Adrenal gland (tissue), 12 donors: ENCODE results near the gene USP25. TPM values are rescaled to one million over a fixed set of nuclear protein-coding genes. Genes with fewer than 3 reads are reported as not detected.

Source experiments
- DNase-seq, 7 donors: peaks; one replicate each; pipeline ENCODE4 v3.0.0-alpha.2; 2019 to 2020
- H3K27ac ChIP-seq, 5 donors: fragments of 200-600 bp; sonication (generic) in 4 of 5; 1 replicate in 3 of 5; 2 replicates in 2 of 5; pipeline versions ENCODE4 v1.5.1 to v1.8.0; 2016 to 2020; ENCODE audit warnings: mild to moderate bottlenecking in 1 of 5
- H3K27me3 ChIP-seq: fragments of 200-600 bp; 2 replicates; pipeline ENCODE4 v1.8.0; 2021
- H3K36me3 ChIP-seq, 2 donors: fragments of 200-600 bp; replicated peaks in 1 of 2; 1 replicate in 1 of 2; 2 replicates in 1 of 2; pipeline versions ENCODE4 v1.5.1 to v1.8.0; 2018 to 2022
- H3K4me1 ChIP-seq, 2 donors: fragments of 200-600 bp; replicated peaks in 1 of 2; 1 replicate in 1 of 2; 2 replicates in 1 of 2; pipeline versions ENCODE4 v1.5.1 to v1.8.0; 2018 to 2021
- H3K4me3 ChIP-seq, 4 donors: fragments of 200-600 bp; sonication (generic) in 3 of 4; one replicate each; pipeline ENCODE4 v1.5.1; 2016 to 2018
- H3K9me3 ChIP-seq, 3 donors: fragments of 200-600 bp; sonication (generic) in 1 of 3; replicated peaks in 1 of 3; 1 replicate in 2 of 3; 2 replicates in 1 of 3; pipeline versions ENCODE4 v1.5.1 to v1.8.0; 2016 to 2021
- POLR2A ChIP-seq, 2 donors: fragments of 450-650 bp; IDR thresholded peaks; one replicate each; pipeline ENCODE4 v1.6.1; 2017; ENCODE audit warnings: antibody characterized with exemption in 2 of 2, mild to moderate bottlenecking in 2 of 2, moderate library complexity in 1 of 2
- WGBS, 4 donors: extraction: QIAGEN DNeasy Blood & Tissue Kit in 2 of 4; methylation state at CpG; one replicate each; pipeline versions ENCODE4 v1.1.5 to v1.1.7; 2013 to 2017; 5-methylcytosine and 5-hydroxymethylcytosine counted together
- intact Hi-C, 2 donors: fragments of 100-400 bp; cut with DNase I; formaldehyde crosslinking; loops; one replicate each; pipeline versions ENCODE4 v1.14.1 to v1.15.0; 2022 to 2023
- polyA plus RNA-seq, 3 donors: library from polyadenylated mRNA; stranded (reverse); fragments of 200-250 nt in 2 of 3; fragments of 350-450 nt in 1 of 3; fragmentation: Illumina TruSeq in 1 of 3; extraction: RNeasy Lipid Tissue Mini Kit (QIAGEN cat#74804) in 1 of 3; gene quantifications; one replicate each; pipeline ENCODE4 v1.2.3, GENCODE V29; 2013 to 2014
- total RNA-seq, 9 donors: library from RNA; depleted of rRNA in 4 of 9; stranded (reverse); fragments of >200 nt in 4 of 9; fragments of 120-200 nt in 1 of 9; fragmentation: NEBNext Ultra II Directional in 1 of 9; extraction: Animal tissue kit (Norgen Biotek cat#: 25700) in 1 of 9; gene quantifications; one replicate each; pipeline versions ENCODE4 v1.1.0 to v1.2.4, GENCODE V29; 2013 to 2023
- TF ChIP-seq, protein P1 (sequence below), 6 experiments: fragments of 450-650 bp in 4 of 6; fragments of 200-600 bp in 2 of 6; sonication (generic) in 1 of 6; IDR thresholded peaks; 1 replicate in 5 of 6; 2 replicates in 1 of 6; pipeline versions ENCODE4 v1.5.1 to v1.8.0; 2016 to 2021; ENCODE audit warnings: antibody characterized with exemption in 6 of 6, mild to moderate bottlenecking in 2 of 6, moderate library complexity in 1 of 6
- donor health status: healthy with polysubstance abuse.
- donor health status: Bipolar disorder and iron deficiency.
- donor health status: DM: yes; HTN: yes; CAD: no.
- donor health status: DM: no; HTN: no; CAD: no.
- donor health status: DM: no; HTN: no; CAD: no.
- donor health status: DM: yes; HTN: yes; CAD: no.

Gene USP25
- total and polyA plus RNA-seq, 12 donors: 11.8 to 47.4 (median 38.3) TPM

DNA sequence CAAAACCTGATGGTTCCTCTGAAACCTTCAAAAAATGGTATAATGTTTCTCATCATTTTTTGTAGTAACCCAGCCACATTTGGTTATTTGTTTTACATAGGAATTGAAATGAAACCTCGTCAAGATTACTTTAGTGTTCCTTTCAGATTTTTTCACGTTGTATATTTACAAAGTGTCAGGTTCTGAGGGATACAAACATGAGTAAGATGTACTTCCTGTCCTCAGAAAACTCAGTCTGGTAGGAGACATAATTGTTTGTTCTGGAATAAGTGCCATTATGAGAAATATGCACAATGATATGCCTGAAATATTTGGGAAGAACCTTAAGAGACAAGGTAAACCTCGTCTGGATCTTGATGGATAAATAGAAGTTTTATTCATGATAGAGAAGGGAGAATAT is 145.5 kb downstream of the USP25 start:
- intact Hi-C loops: no loop called here
- WGBS, 4 donors: 85 to 93% (median 89%) methylated on average over 3 of the region's 3 CpGs
- no peaks in the 10 kb centered on the region for H3K4me1 ChIP-seq
- no peak for TF ChIP-seq POLR2A (IDR thresholded peaks at IDR 0.05)
- TF ChIP-seq, protein P1, sequence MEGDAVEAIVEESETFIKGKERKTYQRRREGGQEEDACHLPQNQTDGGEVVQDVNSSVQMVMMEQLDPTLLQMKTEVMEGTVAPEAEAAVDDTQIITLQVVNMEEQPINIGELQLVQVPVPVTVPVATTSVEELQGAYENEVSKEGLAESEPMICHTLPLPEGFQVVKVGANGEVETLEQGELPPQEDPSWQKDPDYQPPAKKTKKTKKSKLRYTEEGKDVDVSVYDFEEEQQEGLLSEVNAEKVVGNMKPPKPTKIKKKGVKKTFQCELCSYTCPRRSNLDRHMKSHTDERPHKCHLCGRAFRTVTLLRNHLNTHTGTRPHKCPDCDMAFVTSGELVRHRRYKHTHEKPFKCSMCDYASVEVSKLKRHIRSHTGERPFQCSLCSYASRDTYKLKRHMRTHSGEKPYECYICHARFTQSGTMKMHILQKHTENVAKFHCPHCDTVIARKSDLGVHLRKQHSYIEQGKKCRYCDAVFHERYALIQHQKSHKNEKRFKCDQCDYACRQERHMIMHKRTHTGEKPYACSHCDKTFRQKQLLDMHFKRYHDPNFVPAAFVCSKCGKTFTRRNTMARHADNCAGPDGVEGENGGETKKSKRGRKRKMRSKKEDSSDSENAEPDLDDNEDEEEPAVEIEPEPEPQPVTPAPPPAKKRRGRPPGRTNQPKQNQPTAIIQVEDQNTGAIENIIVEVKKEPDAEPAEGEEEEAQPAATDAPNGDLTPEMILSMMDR (IDR thresholded peaks at IDR 0.05): no peak
- no peak overlapping the region for H3K27ac ChIP-seq
- H3K36me3 ChIP-seq: peaks cover 0 to 18% of the 10 kb centered on the region in 2 donors
- H3K9me3 ChIP-seq: no peaks in the 10 kb centered on the region
- DNase-seq: no peak
- no peak overlapping the region for H3K4me3 ChIP-seq
- no peaks in the 10 kb centered on the region for H3K27me3 ChIP-seq

DNA sequence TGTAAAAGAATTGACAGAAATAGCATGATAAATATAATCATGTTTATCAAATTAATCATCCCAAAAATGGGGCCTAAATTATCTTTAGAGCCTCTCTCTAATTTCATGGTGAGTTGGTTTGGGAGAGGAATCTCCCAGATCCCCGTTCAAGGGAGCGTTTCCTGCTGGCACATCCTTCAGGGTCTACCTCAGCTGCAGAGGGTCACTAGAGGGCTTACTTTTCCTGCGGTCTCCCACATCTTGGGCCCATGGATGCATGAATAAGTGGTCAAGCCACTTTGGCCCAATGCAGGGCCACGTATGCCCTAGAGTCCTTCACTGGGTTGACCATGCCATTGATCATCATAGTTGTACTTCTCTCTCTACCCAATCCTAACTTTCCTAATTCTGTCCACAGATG is 164.1 kb downstream of the USP25 start:
- Histone ChIP-seq H3K9me3 (no peaks in the 10 kb centered on the region), H3K4me1 (no peaks in the 10 kb centered on the region), H3K36me3 (no peaks in the 10 kb centered on the region), H3K4me3 (no peak overlapping the region), H3K27me3 (no peaks in the 10 kb centered on the region), H3K27ac (no peak overlapping the region)
- DNase-seq: no peak
- 75 to 87% (median 83%) methylated on average over 4 of the region's 4 CpGs for WGBS, 4 donors
- TF ChIP-seq, protein P1 (IDR thresholded peaks at IDR 0.05): no peak
- no peak for TF ChIP-seq POLR2A (IDR thresholded peaks at IDR 0.05)
- intact Hi-C loops: no loop called here

DNA sequence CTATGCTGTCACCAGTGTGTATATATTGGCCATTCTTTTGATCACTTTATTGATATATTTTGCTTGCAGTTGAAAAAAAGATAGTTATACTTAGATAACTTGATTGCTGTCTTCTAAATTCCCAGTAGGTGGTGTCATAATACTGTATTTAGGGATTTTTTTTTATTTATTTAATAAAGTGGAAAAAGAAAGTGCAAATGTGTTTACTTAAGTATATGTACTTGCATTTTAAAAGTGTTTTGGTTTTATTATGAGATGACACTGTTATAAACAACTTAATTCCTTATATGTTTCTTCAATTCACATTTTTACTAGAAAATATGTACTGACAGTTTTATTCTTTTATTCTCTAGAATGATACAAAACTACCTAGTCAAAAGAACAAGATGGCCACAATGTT is 164.8 kb downstream of the USP25 start:
- intact Hi-C loops: no loop called here
- no peaks in the 10 kb centered on the region for H3K9me3 ChIP-seq
- H3K27me3 ChIP-seq: no peaks in the 10 kb centered on the region
- no peaks in the 10 kb centered on the region for H3K4me1 ChIP-seq
- no peak overlapping the region for H3K4me3 ChIP-seq
- TF ChIP-seq POLR2A (IDR thresholded peaks at IDR 0.05): no peak
- TF ChIP-seq, protein P1 (IDR thresholded peaks at IDR 0.05): peak in 5 of 6 experiments; percentile 9 to 52 (median 46)
- no peak for DNase-seq
- H3K27ac ChIP-seq: no peak overlapping the region
- no peaks in the 10 kb centered on the region for H3K36me3 ChIP-seq

DNA sequence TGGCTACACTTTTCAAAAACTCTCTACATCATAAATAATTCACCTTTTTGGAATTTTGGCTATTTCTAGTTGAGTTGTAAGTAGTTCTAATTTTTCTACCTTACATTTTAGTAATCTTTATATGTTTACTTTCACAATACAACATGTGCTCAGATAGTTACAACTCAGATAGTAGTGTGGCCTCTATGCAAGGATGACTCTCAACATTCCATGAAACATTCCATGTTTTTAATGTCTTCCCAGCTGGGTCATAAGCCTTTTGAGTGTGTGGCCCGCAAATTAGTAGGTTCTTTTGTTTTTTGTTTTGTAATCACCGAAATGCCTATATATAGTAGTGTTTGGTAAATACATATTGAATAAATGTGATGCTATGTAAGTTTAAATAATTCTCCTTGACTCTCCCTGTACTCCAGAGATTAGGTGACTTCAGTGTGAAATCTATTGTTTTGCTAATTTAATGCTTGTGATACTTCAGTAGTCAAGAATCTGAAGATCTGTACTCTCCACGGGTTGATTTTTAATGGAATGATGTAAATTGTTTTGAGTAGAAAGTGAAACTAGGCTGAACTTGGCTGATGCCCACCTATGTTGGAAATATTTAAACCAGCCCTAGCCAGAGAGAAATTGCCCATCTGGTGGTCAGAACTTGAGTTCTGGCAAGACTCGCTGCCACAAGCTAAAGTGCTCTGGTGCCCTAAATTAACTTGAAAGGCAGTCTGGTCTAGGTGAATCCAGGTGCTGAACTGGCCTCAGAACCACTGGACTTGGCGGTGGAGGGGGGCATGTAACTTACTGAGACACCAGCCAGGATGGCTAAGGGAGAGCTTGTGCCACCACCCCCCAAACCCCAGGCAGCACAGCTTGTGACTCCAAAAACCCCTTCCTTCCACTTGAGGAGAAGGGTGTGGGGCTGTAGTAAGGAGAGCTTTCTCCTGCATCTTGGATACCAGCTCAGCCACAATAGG is 165.6 kb downstream of the USP25 start:
- no peak overlapping the region for H3K27ac ChIP-seq

More for the DNA sequence above, 165.6 kb downstream of the USP25 start:
- Histone ChIP-seq H3K4me1 (no peaks in the 10 kb centered on the region), H3K36me3 (no peaks in the 10 kb centered on the region), H3K27me3 (no peaks in the 10 kb centered on the region), H3K9me3 (no peaks in the 10 kb centered on the region), H3K4me3 (no peak overlapping the region)
- intact Hi-C loops: no loop called here
- WGBS, 4 donors: 89 to 91% (median 89%) methylated on average over 4 to 5 of the region's 5 CpGs
- DNase-seq: no peak
- TF ChIP-seq, protein P1 (IDR thresholded peaks at IDR 0.05): no peak
- no peak for TF ChIP-seq POLR2A (IDR thresholded peaks at IDR 0.05)
